NCI-H748 (cell line): ENCODE data around the gene RNASE11.
"Not testable (repeated sequence)": the region's sequence is repeated elsewhere in the genome, so short reads cannot be mapped to it uniquely, and the experiment has no call there.

Experiments
- DNase-seq: peaks from one replicate; lab custom pipeline; 2025; ENCODE audit not compliant: unreplicated experiment; lab: John Stamatoyannopoulos, UW

RNASE11 gene

DNA sequence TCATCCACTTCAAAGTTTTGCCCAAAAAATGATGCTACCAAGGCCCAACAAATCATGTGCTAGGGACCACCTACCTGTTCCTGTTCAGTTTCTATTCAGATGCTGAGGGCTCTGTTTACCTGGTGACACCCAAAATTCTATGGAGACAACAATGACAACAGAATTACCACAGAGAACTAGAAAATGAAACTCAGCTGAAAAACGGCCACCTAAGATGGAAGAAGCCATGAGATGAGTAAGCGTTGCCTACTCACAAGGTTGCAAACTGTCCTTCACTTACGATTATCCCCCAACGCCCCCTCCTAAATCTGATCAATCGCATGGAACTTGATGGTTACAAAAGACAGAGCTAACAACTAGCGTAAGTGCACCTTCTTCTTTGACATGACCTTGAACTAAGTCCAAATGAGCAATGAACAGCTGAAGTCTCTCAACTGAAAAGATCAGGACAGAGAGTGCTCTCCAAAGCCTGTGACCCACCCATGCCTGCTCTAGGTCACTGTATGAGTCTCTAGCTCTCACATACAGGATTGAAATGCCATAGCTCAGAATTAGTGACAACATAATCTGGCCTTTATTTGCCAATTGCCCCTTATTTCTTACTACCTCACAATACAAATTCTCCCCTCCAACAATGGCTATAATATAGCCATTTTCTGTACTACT is at the start of gene RNASE11:
Gene RNASE11, minus strand, starts transcription at position 513 of the 666 bp plus-strand sequence.
- no peak for DNase-seq

DNA sequence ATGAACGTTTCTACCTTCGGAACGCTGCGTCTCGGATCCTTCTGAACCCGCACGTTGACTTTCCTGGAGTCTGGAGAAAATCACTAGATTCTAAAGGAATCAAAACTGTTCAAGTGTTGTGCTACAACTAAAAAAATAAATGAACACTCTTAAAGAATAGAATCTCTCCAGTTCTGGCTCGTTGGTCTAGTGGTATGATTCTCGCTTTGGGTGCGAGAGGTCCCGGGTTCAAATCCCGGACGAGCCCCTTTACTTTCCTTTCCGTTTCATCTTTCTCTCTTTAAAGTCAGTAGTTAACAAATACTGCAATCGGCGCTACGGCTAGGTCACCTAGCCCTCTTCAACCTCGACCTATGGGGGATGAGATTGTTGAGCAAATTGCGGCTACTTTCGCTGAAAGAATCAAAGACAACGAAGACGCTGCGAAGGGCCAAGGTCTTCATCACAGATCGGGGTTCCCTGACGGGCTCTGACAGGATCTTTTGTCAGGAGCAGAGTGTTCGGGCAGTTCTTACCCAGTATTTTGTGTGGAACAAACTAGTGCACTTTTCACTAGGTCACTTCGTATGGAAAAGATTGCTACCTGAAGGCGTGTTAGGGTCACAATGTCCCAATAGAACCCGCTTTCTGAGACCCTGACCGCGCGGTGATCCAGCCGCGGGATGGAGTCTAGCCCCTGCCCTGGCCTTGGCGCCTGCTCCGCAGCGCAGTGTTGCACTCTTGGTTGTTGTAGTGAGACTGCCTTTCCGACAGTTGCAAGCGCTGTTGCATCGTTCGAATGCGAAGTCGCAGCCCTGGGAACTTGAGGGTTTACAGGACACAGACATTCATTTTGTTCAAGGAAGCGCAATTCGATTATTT is 45.3 kb upstream of the RNASE11 start:
- DNase-seq, result peak; percentile 87

DNA sequence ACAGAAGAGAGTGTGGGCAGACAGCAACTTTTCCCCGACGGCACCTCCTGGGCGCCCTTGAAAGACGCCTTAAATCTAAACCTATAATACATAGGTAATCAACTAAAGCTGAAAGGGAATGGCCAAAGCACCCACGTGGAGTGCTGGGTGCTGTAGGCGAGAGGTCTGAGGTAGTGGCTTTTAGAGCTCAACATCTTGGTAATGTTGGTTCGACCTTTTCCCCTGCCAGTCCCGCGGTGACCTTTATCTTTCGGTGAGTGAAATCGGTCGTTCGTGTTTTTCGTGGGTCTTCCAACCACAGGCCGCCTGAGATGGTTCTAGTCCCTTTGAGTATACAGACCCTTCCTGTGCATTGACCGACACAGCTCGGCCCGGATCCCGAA is 44.6 kb upstream of the RNASE11 start:
- peak; percentile 51 for DNase-seq

- peak; percentile 75 for DNase-seq
Measured at GRCh38 chr14:20631880-20632389, 44.1 kb upstream of the RNASE11 start.

- DNase-seq, result peak; percentile 64
Measured at GRCh38 chr14:20631023-20631879, 43.5 kb upstream of the RNASE11 start.

DNA sequence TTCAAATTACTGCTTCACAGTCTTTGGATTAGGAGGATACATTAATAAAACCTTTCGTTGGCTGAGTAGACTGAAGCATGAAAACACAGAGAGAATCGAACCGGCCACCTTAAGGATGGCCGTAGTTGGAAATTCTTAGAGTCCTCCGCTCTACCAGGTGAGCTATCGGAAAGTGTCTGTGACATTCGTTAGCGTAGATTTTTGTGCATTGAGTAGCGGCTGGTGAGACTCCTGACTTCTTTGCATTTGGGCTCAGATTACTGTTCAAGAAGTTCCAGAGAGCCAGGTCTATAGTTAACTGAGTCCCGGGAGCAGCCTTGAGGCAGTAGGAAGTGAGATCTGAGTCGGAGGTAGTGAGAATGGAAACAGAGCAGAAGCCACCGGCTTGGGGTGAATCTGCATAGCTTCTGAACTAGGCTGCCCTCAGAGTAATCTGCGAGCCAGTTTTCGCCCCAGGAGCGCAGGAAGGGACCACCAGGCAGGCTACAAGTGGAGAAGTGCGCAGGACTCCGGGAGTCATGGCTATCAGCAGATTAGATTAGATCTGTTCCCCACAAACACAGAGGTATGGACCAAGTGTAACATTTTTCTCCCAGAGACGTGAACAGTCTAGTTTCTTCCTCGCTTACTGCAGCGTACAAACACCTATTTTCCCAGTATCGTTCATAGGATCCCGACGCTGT is 42.7 kb upstream of the RNASE11 start:
- DNase-seq, result peak; percentile 66

- DNase-seq, result no peak
Measured at GRCh38 chr14:20628063-20628854, 40.5 kb upstream of the RNASE11 start.

DNA sequence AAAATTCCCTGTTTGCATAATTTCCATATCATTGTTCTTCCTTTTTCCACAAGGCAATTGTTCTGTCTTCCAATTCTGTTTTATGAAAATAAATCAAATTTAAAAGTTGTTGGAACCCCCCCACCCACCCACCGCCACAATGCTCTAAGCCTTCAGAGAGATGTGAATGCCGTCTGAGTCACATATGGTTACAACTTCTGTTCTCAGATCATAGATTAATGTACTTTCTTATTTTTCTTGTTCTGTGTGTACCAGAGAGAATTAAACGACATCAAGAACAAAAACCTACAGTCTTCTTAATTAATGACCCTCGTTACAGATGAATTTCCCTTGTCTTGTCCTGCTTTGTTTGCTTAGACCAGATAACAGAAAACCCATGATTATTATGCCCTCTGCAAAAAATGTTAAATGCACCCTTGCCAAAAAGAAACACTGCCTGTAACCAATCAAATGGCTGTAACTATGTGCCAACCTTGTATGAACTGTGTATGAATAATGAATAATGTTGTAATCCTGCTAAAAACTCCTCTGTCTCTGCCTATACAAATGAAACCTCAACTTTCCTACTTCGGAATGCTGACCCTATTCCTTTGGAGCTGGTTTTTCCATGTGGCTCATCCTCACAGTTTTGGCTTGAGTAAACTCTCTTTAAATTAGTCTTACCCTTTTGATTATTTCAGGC is 39.7 kb upstream of the RNASE11 start:
- DNase-seq, result no peak

GRCh38 chr14:20626274-20626673 is 38.5 kb upstream of the RNASE11 start:
- no peak for DNase-seq

GRCh38 chr14:20624495-20625070 is 36.8 kb upstream of the RNASE11 start:
- peak; percentile 71 for DNase-seq

- no peak for DNase-seq
Measured at GRCh38 chr14:20623798-20624197, 36.0 kb upstream of the RNASE11 start.

- no peak for DNase-seq
Measured at GRCh38 chr14:20622816-20623291, 35.1 kb upstream of the RNASE11 start.

GRCh38 chr14:20620798-20621478 is 33.1 kb upstream of the RNASE11 start:
- no peak for DNase-seq

DNA sequence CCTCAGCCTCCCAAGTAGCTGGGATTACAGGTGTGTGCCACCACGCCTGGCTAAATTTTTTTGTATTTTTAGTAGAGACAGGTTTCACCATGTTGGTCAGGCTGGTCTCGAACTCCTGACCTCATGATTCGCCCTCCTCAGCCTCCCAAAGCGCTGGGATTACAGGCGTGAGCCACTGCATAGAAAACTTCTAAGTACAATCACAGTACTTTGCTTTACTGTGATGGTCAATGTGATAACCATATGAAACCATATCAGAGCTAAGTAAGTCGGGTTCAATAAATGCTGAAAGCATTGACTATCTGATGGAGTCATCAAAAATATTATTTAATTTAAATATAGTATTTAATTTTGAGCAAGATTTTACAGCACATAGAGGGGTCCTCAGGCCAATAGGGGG is 31.9 kb upstream of the RNASE11 start:
- DNase-seq, result not testable (repeated sequence)

DNA sequence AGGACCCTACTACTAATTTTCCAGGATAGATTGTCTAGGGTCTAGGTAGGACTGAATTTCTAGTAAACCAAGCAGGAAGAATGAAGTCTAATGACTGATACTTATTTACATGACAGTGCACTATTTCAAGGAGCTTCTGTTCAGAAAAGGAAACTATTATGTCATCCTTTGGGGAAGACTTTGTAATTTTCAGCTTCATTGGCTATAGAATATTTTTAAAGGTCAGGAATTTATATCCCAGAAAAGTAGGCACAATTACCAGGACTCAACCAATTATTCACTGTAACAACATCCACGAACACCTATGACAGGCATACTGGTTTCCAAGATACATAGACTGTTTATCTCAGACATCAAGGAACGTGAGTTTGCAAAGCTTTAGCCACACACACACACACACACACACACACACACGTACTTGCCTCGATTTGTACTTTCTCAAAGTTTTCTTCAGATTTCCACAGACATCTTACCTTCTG is 30.5 kb upstream of the RNASE11 start:
- DNase-seq, result no peak

DNA sequence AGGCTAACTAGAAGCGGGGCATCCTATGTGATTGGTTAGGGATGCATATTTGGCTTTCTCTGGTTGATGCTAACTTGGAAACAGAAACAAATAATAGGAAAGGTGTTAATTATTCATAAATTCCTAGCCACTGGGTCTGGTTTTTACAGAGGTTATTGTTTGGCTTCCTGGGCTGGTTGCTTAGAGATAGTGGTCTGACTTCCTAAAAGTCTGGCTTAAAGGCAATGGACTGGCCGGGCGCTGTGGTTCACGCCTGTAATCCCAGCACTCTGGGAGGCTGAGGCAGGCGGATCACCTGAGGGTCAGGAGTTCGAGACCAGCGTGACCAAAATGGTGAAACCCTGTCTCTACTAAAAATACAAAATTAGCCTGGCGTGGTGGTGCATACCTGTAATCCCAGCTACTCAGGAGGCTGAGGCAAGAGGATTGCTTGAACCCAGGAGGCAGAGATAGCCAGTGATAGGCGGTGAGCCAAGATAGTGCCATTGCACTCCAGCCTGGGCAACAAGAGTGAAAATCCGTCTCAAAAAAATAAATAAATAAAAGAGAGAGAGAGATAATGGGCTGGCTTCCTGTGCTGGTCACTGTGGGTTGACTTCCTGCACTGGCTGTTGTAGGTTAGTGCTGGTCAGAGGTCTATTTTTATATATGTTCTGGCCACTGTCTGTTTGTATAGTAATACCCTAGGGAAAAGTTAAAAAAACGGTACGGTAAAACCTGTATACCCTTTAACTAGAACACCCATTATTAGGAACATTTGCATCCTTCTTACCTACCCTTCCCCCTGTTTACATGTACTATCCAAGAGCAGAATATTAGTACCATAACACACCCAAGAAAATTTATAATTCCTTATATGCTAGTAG is 29.6 kb upstream of the RNASE11 start:
- no peak for DNase-seq

DNA sequence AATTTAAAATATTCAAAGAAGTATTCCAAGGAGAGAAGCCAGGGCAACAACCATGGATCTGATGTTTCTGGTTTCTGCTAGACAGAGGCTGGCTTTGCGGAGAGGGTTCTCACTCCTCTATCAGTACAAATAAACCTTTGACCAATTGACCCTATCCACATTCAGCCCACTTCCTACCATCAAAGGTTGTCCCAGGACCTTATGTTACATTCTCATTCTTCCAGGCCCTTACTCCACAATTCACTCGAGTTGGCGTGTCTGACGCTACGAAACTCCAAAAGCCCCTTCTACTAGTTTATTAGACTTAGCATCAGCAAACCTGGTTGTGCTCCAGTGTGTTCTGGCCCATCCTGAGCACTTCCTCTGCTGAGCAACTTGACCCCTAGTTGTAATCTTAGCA is 28.2 kb upstream of the RNASE11 start:
- no peak for DNase-seq
